C4-2B (cell line): ENCODE data around the gene KIF7.

Experiments
- ZFX ChIP-seq: fragments of 450-650 bp; IDR thresholded peaks from 2 replicates; pipeline ENCODE4 v1.6.1; 2017
- TF ChIP-seq, protein P1 (sequence below): fragments of 450-650 bp; conservative IDR thresholded peaks from 2 replicates; pipeline ENCODE4 v1.5.1; 2017; ENCODE audit warnings: mild to moderate bottlenecking

DNA sequence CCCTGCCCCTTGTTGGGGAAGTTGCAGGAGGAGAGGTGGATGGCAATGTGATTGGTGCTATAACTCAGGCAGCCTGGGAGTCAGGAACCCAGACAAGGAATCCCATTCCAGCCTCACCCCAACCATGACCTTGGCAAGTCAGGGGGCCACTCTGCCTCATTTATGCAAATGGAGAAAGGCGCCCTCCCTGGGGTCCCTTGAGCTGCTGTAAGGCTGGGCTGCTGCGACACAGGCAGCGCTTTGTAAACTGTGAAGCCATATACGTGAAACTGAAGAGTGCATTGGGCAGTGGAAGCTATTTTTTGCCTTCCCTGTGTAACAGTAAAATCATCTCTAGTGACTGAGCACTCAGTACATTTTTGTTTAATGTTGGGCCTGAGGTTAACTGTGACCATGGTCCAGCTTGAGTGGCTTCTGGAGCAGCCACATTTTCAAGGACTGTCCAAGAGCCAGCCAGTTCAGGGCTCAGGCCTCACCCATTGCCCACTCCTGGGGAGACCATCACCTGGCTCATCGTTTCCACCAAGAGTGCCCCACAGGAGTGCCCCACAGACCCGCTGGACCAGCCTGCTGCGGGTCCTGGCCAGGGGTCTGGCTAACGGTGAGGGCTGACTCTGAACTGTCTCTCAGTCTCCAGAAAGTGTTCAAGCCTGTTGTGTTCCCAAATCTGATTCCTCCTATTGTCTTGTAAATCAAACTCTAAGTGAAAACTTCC, 27.9 kb downstream of the KIF7 start:
- TF ChIP-seq, protein P1, sequence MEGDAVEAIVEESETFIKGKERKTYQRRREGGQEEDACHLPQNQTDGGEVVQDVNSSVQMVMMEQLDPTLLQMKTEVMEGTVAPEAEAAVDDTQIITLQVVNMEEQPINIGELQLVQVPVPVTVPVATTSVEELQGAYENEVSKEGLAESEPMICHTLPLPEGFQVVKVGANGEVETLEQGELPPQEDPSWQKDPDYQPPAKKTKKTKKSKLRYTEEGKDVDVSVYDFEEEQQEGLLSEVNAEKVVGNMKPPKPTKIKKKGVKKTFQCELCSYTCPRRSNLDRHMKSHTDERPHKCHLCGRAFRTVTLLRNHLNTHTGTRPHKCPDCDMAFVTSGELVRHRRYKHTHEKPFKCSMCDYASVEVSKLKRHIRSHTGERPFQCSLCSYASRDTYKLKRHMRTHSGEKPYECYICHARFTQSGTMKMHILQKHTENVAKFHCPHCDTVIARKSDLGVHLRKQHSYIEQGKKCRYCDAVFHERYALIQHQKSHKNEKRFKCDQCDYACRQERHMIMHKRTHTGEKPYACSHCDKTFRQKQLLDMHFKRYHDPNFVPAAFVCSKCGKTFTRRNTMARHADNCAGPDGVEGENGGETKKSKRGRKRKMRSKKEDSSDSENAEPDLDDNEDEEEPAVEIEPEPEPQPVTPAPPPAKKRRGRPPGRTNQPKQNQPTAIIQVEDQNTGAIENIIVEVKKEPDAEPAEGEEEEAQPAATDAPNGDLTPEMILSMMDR = no peak
- no peak for TF ChIP-seq ZFX
